GM12874 (cell line): ENCODE measurements around the gene PGS1.

Experiments used
- CTCF ChIP-seq: IDR thresholded peaks from 2 replicates; pipeline ENCODE4 v1.5.1; 2011; ENCODE audit warnings: low read depth, mild to moderate bottlenecking, control low read depth, low read length, moderate library complexity; ENCODE audit not compliant: insufficient read depth

The PGS1 gene

GRCh38 chr17:78435330-78436005 lies 57.0 kb downstream of the PGS1 start:
- no peak for TF ChIP-seq CTCF

- no peak for TF ChIP-seq CTCF
Observed at GRCh38 chr17:78437508-78438169, 59.2 kb downstream of the PGS1 start.

- no peak for TF ChIP-seq CTCF
Observed at GRCh38 chr17:78438271-78438691, 59.8 kb downstream of the PGS1 start.

- TF ChIP-seq CTCF: no peak
Observed at GRCh38 chr17:78438694-78439325, 60.4 kb downstream of the PGS1 start.

GRCh38 chr17:78441271-78441971 lies 63.0 kb downstream of the PGS1 start:
- TF ChIP-seq CTCF: no peak

GRCh38 chr17:78442648-78443218 lies 64.3 kb downstream of the PGS1 start:
- no peak for TF ChIP-seq CTCF

- no peak for TF ChIP-seq CTCF
Observed at GRCh38 chr17:78444392-78444791, 65.9 kb downstream of the PGS1 start.
